Loucy (cell line): ENCODE data around the gene PRTG.

Experiments
- CTCF ChIP-seq: fragments of 200-600 bp; sonication (generic); conservative IDR thresholded peaks from 2 replicates; pipeline ENCODE4 v1.5.1; 2014; ENCODE audit warnings: mild to moderate bottlenecking, antibody characterized with exemption, low read length
- EZH2phosphoT487 ChIP-seq: fragments of 200-600 bp; IDR thresholded peaks from 2 replicates; pipeline ENCODE4 v1.6.1; 2018; ENCODE audit warnings: antibody characterized with exemption, mild to moderate bottlenecking, moderate library complexity, borderline replicate concordance

DNA sequence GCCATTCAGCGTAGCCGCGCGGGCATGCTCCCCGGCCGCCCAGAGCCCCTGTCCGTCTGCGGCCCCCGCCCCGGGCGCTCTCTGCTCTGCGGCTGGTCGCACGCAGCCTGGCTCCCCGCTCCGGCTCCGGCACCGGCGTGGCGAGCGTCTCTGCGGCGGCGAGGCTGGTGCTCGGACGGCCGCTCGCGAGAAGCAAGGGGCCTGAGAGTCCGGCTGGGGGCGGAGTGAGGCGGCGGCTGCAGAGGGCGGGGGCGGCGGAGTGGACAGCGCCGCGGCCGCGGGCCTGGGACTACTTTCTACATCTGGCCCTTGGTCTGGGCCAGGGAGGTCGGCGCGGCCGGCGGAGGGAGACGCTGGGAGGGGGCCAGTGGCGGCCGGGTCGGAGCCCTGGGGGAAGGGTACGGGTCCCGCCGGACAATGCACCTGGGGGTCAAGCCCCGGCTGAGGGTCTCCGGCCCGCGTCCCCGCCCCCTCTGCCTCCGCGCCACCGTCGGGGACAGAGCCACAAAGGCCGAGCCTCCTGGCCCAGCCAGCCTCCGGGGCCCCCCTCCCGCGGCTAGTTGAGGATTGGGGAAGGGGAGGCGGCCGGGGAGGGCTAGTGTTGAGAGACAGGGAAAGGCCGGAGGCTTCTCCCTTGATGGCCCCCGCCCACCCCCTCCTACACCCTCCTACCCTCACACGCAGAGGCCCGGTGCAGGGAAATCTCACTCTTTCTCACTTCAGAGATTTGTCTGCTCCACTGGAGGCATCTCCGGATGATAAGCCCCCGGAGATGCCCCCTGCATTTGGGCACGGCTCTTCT lies at the start of gene PRTG:
- TF ChIP-seq CTCF = no peak
- no peak for TF ChIP-seq EZH2phosphoT487
